IPS DF 6.9 (cell line): ENCODE results near the gene ATG2B.

Experiments used
- DNase-seq: peaks from one replicate; pipeline ENCODE4 v3.0.0-alpha.2; 2013; ENCODE audit warnings: low read depth, low spot score
- H3K27ac ChIP-seq: one replicate; pipeline ENCODE4 v1.5.1; 2013; ENCODE audit warnings: low read length, control low read depth
- H3K27me3 ChIP-seq: 2 replicates; pipeline ENCODE4 v1.6.1; 2013; ENCODE audit warnings: mild to moderate bottlenecking, low read length; ENCODE audit not compliant: control insufficient read depth, insufficient read depth
- H3K36me3 ChIP-seq: 2 replicates; pipeline ENCODE4 v1.6.1; 2013; ENCODE audit warnings: low read length; ENCODE audit not compliant: control insufficient read depth, insufficient read depth
- H3K4me1 ChIP-seq: 2 replicates; pipeline ENCODE4 v1.6.1; 2013; ENCODE audit warnings: low read length; ENCODE audit not compliant: control insufficient read depth, insufficient read depth
- H3K4me3 ChIP-seq: 2 replicates; pipeline ENCODE4 v1.5.1; 2013; ENCODE audit warnings: mild to moderate bottlenecking, low read length
- H3K9me3 ChIP-seq: 2 replicates; pipeline ENCODE4 v1.6.1; 2013; ENCODE audit warnings: low read length, inconsistent platforms; ENCODE audit not compliant: control insufficient read depth, insufficient read depth
- WGBS: extraction: QIAGEN DNeasy Blood & Tissue Kit; methylation state at CpG from one replicate; pipeline ENCODE4 v1.1.7; 2013; ENCODE audit warnings: mixed read lengths, missing lambda C conversion rate; ENCODE audit not compliant: insufficient read length, insufficient coverage; 5-methylcytosine and 5-hydroxymethylcytosine counted together

Gene ATG2B

GRCh38 chr14:96398432-96398831 is 35.3 kb upstream of the ATG2B start:
- no peak overlapping the region for H3K27ac ChIP-seq
- no peaks in the 10 kb centered on the region for H3K36me3 ChIP-seq
- H3K9me3 ChIP-seq = no peaks in the 10 kb centered on the region
- no peaks in the 10 kb centered on the region for H3K27me3 ChIP-seq
- WGBS = no CpG with 5 or more reads among the region's 8 CpGs
- DNase-seq = no peak
- H3K4me3 ChIP-seq = no peak overlapping the region
- no peaks in the 10 kb centered on the region for H3K4me1 ChIP-seq

- Histone ChIP-seq H3K9me3 (no peaks in the 10 kb centered on the region), H3K27ac (no peak overlapping the region), H3K36me3 (no peaks in the 10 kb centered on the region), H3K4me3 (no peak overlapping the region), H3K4me1 (no peaks in the 10 kb centered on the region), H3K27me3 (peaks cover 3% of the 10 kb centered on the region; the same call in 1 of the 2 replicates)
- no CpG with 5 or more reads among the region's 7 CpGs for WGBS
- no peak for DNase-seq
These were observed 31.1 kb upstream of the ATG2B start for GRCh38 chr14:96394047-96394815.

- Histone ChIP-seq H3K4me3 (no peak overlapping the region), H3K27me3 (peaks cover 3% of the 10 kb centered on the region; the same call in 1 of the 2 replicates), H3K27ac (no peak overlapping the region), H3K4me1 (no peaks in the 10 kb centered on the region), H3K36me3 (no peaks in the 10 kb centered on the region), H3K9me3 (no peaks in the 10 kb centered on the region)
- WGBS = no CpG with 5 or more reads among the region's 5 CpGs
- DNase-seq = no peak
These were observed 30.0 kb upstream of the ATG2B start for GRCh38 chr14:96393071-96393691.

GRCh38 chr14:96391293-96392118 is 28.4 kb upstream of the ATG2B start:
- H3K36me3 ChIP-seq = no peaks in the 10 kb centered on the region
- peak; percentile 55 for DNase-seq
- peak overlapping the region; percentile 93; the same call in 1 of the 2 replicates for H3K4me3 ChIP-seq
- no CpG with 5 or more reads among the region's 79 CpGs for WGBS
- no peaks in the 10 kb centered on the region for H3K9me3 ChIP-seq
- H3K27ac ChIP-seq = no peak overlapping the region
- H3K27me3 ChIP-seq = peaks cover 3% of the 10 kb centered on the region; the same call in 1 of the 2 replicates
- no peaks in the 10 kb centered on the region for H3K4me1 ChIP-seq

GRCh38 chr14:96390965-96391292 is 27.8 kb upstream of the ATG2B start:
- H3K27ac ChIP-seq = no peak overlapping the region
- peaks cover 3% of the 10 kb centered on the region; the same call in 1 of the 2 replicates for H3K27me3 ChIP-seq
- H3K36me3 ChIP-seq = no peaks in the 10 kb centered on the region
- no peak for DNase-seq
- no peaks in the 10 kb centered on the region for H3K9me3 ChIP-seq
- H3K4me1 ChIP-seq = no peaks in the 10 kb centered on the region
- no CpG with 5 or more reads among the region's 13 CpGs for WGBS
- peak overlapping the region; percentile 48; the same call in 1 of the 2 replicates for H3K4me3 ChIP-seq

GRCh38 chr14:96385385-96385784 is 22.2 kb upstream of the ATG2B start:
- Histone ChIP-seq H3K27me3 (no peaks in the 10 kb centered on the region), H3K27ac (no peak overlapping the region), H3K36me3 (0 out of 2 replicates have a peak, but pooled peaks cover 2% of the 10 kb centered on the region), H3K9me3 (no peaks in the 10 kb centered on the region), H3K4me3 (no peak overlapping the region), H3K4me1 (no peaks in the 10 kb centered on the region)
- WGBS = no CpG with 5 or more reads among the region's 3 CpGs
- no peak for DNase-seq

GRCh38 chr14:96384740-96385139 is 21.6 kb upstream of the ATG2B start:
- Histone ChIP-seq H3K27me3 (no peaks in the 10 kb centered on the region), H3K9me3 (no peaks in the 10 kb centered on the region), H3K27ac (no peak overlapping the region), H3K4me3 (no peak overlapping the region), H3K36me3 (0 out of 2 replicates have a peak, but pooled peaks cover 2% of the 10 kb centered on the region), H3K4me1 (no peaks in the 10 kb centered on the region)
- DNase-seq = no peak
- WGBS = no CpG with 5 or more reads among the region's 1 CpG

GRCh38 chr14:96384053-96384452 is 20.9 kb upstream of the ATG2B start:
- H3K27ac ChIP-seq = no peak overlapping the region
- no peaks in the 10 kb centered on the region for H3K27me3 ChIP-seq
- no CpG with 5 or more reads among the region's 1 CpG for WGBS
- H3K4me3 ChIP-seq = no peak overlapping the region
- H3K9me3 ChIP-seq = no peaks in the 10 kb centered on the region
- no peak for DNase-seq
- no peaks in the 10 kb centered on the region for H3K4me1 ChIP-seq
- H3K36me3 ChIP-seq = 0 out of 2 replicates have a peak, but pooled peaks cover 2% of the 10 kb centered on the region

- H3K4me3 ChIP-seq = no peak overlapping the region
- no peaks in the 10 kb centered on the region for H3K27me3 ChIP-seq
- H3K36me3 ChIP-seq = 0 out of 2 replicates have a peak, but pooled peaks cover 2% of the 10 kb centered on the region
- no peak overlapping the region for H3K27ac ChIP-seq
- H3K9me3 ChIP-seq = no peaks in the 10 kb centered on the region
- DNase-seq = no peak
- no CpG with 5 or more reads among the region's 2 CpGs for WGBS
- peaks cover 2% of the 10 kb centered on the region; the same call in 1 of the 2 replicates for H3K4me1 ChIP-seq
These were observed 20.3 kb upstream of the ATG2B start for GRCh38 chr14:96383445-96383844.

- no peak overlapping the region for H3K27ac ChIP-seq
- 0 out of 2 replicates have a peak, but pooled peaks cover 2% of the 10 kb centered on the region for H3K36me3 ChIP-seq
- no peak overlapping the region for H3K4me3 ChIP-seq
- no peak for DNase-seq
- no CpG with 5 or more reads among the region's 3 CpGs for WGBS
- H3K9me3 ChIP-seq = no peaks in the 10 kb centered on the region
- no peaks in the 10 kb centered on the region for H3K27me3 ChIP-seq
- peaks cover 4% of the 10 kb centered on the region for H3K4me1 ChIP-seq
These were observed 17.6 kb upstream of the ATG2B start for GRCh38 chr14:96380735-96381134.
